A673 (cell line): ENCODE data around the gene MDN1. TPM values are rescaled to one million over a fixed set of nuclear protein-coding genes. Genes with fewer than 3 reads are reported as not detected.
"Not testable (repeated sequence)": the region's sequence is repeated elsewhere in the genome, so short reads cannot be mapped to it uniquely, and the experiment has no call there.

ENCODE experiments used
- BruUV-seq: library from RNA; stranded (reverse); fragments of 400-500 nt; replicated peaks from 2 replicates; lab custom pipeline; 2021; lab: Mats Ljungman, UMichigan
- CTCF ChIA-PET: fragments of 300-600 bp; sonication (Branson Sonifier 250); formaldehyde crosslinking; loops from one replicate; lab custom pipeline; 2022; ENCODE audit warnings: antibody characterized with exemption; lab: Charles Lee
- POLR2A ChIA-PET: fragments of 300-600 bp; sonication (Branson Sonifier 250); formaldehyde crosslinking; loops from one replicate; lab custom pipeline; 2022; ENCODE audit warnings: antibody characterized with exemption; ENCODE audit not compliant: low non-redundant PET; lab: Charles Lee
- DNase-seq: peaks from one replicate; pipeline ENCODE4 v3.0.0-alpha.2; 2015; ENCODE audit warnings: low spot score
- H3K27ac ChIP-seq: fragments of 200-600 bp; sonication (generic); 2 replicates; pipeline ENCODE4 v1.5.1; 2016; ENCODE audit warnings: mixed run types, low read depth, mild to moderate bottlenecking, mixed read lengths, antibody characterized with exemption, low read length; ENCODE audit not compliant: poor library complexity, severe bottlenecking
- H3K27me3 ChIP-seq: fragments of 200-600 bp; sonication (generic); replicated peaks from 2 replicates; pipeline ENCODE4 v1.6.1; 2017; ENCODE audit warnings: mixed run types, low read depth, mild to moderate bottlenecking, mixed read lengths, antibody characterized with exemption, low read length; ENCODE audit not compliant: insufficient read depth, poor library complexity
- H3K36me3 ChIP-seq: fragments of 200-600 bp; sonication (generic); 2 replicates; pipeline ENCODE4 v1.6.1; 2016; ENCODE audit warnings: mixed run types, mild to moderate bottlenecking, mixed read lengths, antibody characterized with exemption, low read length; ENCODE audit not compliant: insufficient read depth, poor library complexity, severe bottlenecking
- H3K4me1 ChIP-seq: fragments of 200-600 bp; sonication (generic); 2 replicates; pipeline ENCODE4 v1.6.1; 2017; ENCODE audit warnings: mixed run types, mild to moderate bottlenecking, mixed read lengths, antibody characterized with exemption, low read length; ENCODE audit not compliant: insufficient read depth, poor library complexity, severe bottlenecking
- H3K4me3 ChIP-seq: fragments of 200-600 bp; sonication (generic); 2 replicates; pipeline ENCODE4 v1.5.1; 2016; ENCODE audit warnings: low read depth, mixed run types, mild to moderate bottlenecking, mixed read lengths, low read length; ENCODE audit not compliant: poor library complexity, severe bottlenecking
- H3K9me3 ChIP-seq: fragments of 200-600 bp; sonication (generic); 2 replicates; pipeline ENCODE4 v1.6.1; 2016; ENCODE audit warnings: mixed run types, low read depth, mild to moderate bottlenecking, mixed read lengths, antibody characterized with exemption, low read length; ENCODE audit not compliant: poor library complexity, severe bottlenecking
- CTCF ChIP-seq: fragments of 300-800, 200-600 bp; sonication (generic); conservative IDR thresholded peaks from 2 replicates; pipeline ENCODE4 v1.5.1; 2017; ENCODE audit warnings: low read depth, mild to moderate bottlenecking, antibody characterized with exemption, low read length, moderate library complexity, mixed read lengths
- EZH2 ChIP-seq: fragments of 200-600 bp; sonication (generic); IDR thresholded peaks from 2 replicates; pipeline ENCODE4 v1.6.1; 2017; ENCODE audit warnings: borderline replicate concordance, low read depth, mild to moderate bottlenecking, mixed read lengths, antibody characterized with exemption, low read length; ENCODE audit not compliant: poor library complexity, severe bottlenecking
- intact Hi-C: fragments of 100-400 bp; cut with micrococcal nuclease; formaldehyde crosslinking; loops from one replicate; pipeline ENCODE4 v1.10.0; 2022; ENCODE audit not compliant: unreplicated experiment
- total RNA-seq: library from RNA; stranded (reverse); gene quantifications from 2 replicates; pipeline ENCODE4 v1.2.3, GENCODE V29; 2021

Gene MDN1
- total RNA-seq, 1 experiment from 2014 or later: 64.4 TPM

GRCh38 chr6:89644864-89645263, 174.7 kb downstream of the MDN1 start:
- CTCF ChIA-PET: no interaction called here

DNA sequence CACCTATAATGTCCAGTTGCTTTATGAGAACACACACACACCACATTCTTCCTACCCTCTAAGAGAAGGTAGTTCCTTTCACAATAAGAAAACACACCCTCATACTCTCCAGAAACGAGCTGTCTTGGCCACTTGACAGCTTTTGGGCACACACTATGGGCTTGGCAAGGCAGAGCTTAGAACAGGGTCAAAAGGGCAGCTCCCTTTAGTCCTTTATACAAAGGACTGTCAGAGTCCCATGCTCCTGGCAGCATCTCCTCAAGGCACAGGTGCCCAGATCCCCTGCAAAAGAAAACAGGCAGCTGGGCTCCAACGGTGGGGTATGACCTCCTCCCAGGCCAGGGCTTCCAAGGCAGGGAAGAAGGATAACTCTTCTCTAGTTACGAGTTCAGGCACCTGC, 176.2 kb downstream of the MDN1 start:
- intact Hi-C loops: no loop called here
- BruUV-seq: no TSS peak
- H3K27me3 ChIP-seq: no peaks in the 10 kb centered on the region
- POLR2A ChIA-PET: no interaction called here
- DNase-seq: no peak
- H3K4me3 ChIP-seq: no peak overlapping the region
- peaks cover 48% of the 10 kb centered on the region for H3K36me3 ChIP-seq
- CTCF ChIA-PET: interaction anchor here (1.1 kb wide), 1 partner anchor 466 kb away, joined by 3 read pairs; no protein-coding TSS in a partner anchor
- H3K4me1 ChIP-seq: peaks cover 7% of the 10 kb centered on the region
- H3K27ac ChIP-seq: no peak overlapping the region
- no peak for TF ChIP-seq EZH2
- H3K9me3 ChIP-seq: no peaks in the 10 kb centered on the region

More at GRCh38 chr6:89644864-89645263, 174.7 kb downstream of the MDN1 start:
- POLR2A ChIA-PET: no interaction called here
- Histone ChIP-seq H3K4me1 (no peaks in the 10 kb centered on the region), H3K27me3 (no peaks in the 10 kb centered on the region), H3K4me3 (no peak overlapping the region), H3K27ac (no peak overlapping the region), H3K36me3 (peaks cover 60% of the 10 kb centered on the region), H3K9me3 (no peaks in the 10 kb centered on the region)
- TF ChIP-seq EZH2 (no peak), CTCF (no peak)
- no TSS peak for BruUV-seq
- no peak for DNase-seq
- intact Hi-C loops: no loop called here

DNA sequence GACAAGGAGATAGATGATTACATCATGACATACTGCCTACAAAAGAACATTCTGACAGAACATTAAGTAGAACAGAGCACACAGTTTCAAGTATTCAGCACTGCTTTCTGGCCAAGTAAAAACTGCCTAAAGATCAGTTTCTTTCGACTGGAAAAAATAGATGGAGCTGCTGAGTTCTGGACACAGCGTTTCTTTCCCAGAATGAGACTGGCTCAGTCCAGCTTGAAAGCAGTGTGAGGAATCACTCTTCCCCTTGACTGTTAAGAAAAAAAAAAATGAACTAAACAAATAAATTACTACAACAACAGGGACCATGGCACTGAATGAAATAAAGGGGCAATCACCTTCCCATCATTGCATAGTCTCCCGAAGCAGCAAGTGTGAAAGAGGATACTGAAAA, 176.6 kb downstream of the MDN1 start:
- CTCF ChIA-PET: interaction anchor here (1.1 kb wide), 1 partner anchor 465 kb away, joined by 3 read pairs; no protein-coding TSS in a partner anchor
- Histone ChIP-seq H3K27ac (no peak overlapping the region), H3K9me3 (no peaks in the 10 kb centered on the region), H3K36me3 (peaks cover 43% of the 10 kb centered on the region), H3K4me3 (no peak overlapping the region), H3K4me1 (peaks cover 7% of the 10 kb centered on the region), H3K27me3 (no peaks in the 10 kb centered on the region)
- TF ChIP-seq CTCF (no peak), EZH2 (no peak)
- no peak for DNase-seq
- POLR2A ChIA-PET: no interaction called here
- TSS peak; percentile 30 for BruUV-seq
- intact Hi-C loops: no loop called here

DNA sequence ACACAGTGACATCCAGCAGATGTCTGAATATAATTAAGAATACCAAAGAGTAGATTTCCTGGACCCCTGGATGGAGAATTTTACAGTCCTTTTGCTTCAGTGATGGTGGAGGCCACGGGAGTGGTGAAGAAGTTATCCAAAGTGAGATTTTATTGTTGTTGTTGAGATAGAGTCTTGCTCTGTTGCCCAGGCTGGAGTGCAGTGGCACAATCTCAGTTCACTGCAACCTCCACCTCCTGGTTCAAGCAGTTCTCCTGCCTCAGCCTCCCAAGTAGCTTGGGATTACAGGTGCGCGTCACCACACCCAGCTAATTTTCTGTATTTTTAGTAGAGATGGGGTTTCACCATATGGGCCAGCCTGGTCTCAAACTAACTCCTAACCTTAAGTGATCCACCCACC, 178.0 kb downstream of the MDN1 start:
- BruUV-seq, H3K27ac ChIP-seq, intact Hi-C loops, H3K9me3 ChIP-seq, H3K27me3 ChIP-seq, POLR2A ChIA-PET, CTCF ChIA-PET, DNase-seq, H3K4me3 ChIP-seq: not testable (repeated sequence)
- peaks cover 11% of the 10 kb centered on the region for H3K4me1 ChIP-seq
- H3K36me3 ChIP-seq: peaks cover 37% of the 10 kb centered on the region
